ENCODE results near the gene PAPPA2.
"Not testable (repeated sequence)": the region's sequence is repeated elsewhere in the genome, so short reads cannot be mapped to it uniquely, and the experiment has no call there.

Gene PAPPA2

GRCh38 chr1:176604461-176604860 is 141.5 kb downstream of the PAPPA2 start:
- no peak for DNase-seq (ENCODE audit: low read depth in 2 of 2)

GRCh38 chr1:176605176-176605575 is 142.2 kb downstream of the PAPPA2 start:
- DNase-seq (ENCODE audit: low read depth in 2 of 2), result no peak

GRCh38 chr1:176609556-176610408 is 146.8 kb downstream of the PAPPA2 start:
- no peak for DNase-seq (ENCODE audit: low read depth in 2 of 2)

DNA sequence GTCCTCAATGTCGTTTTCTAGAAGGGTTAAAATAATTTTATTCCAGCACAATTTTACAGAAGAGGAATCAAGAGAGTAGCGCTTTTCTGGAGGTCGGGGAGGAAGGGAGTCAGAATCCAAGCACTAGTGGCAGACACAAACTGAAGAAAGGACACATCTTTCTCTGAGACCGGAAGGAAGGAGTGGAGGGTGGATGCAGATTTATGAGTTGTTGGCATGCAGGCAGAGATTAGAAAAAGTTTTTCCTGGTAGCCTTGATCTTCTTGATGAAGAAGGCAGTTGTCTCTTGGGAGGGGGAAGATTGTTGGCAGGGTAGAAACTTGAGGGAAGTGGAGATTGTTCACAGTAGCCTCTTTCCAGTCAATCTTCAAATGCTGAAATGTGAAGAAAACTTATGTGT is 149.8 kb downstream of the PAPPA2 start:
- no peak for DNase-seq (ENCODE audit: low read depth in 2 of 2)

DNA sequence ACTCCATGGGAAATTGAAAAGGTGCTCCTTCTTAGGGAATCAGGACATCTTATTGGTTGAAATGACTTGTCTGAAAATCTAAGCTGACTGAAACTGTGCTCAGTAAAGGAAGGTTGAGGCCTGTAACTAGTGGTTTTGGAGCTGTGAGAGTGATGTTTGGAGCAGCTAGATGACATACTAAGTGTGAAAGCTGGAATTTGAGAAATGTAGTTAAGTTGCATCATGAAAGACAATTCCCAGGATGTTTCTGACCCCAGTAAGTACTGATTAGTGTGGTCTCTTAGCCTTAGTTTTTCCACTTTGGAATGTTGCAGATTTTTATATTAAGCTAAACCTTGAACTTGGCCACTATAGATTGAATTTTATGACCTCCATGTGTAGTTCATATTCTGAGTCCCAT is 154.9 kb downstream of the PAPPA2 start:
- no peak for DNase-seq (ENCODE audit: low read depth in 2 of 2)

- DNase-seq (ENCODE audit: low read depth in 2 of 2), result no peak
Observed at GRCh38 chr1:176619261-176619660, 156.3 kb downstream of the PAPPA2 start.

GRCh38 chr1:176625365-176625764 is 162.4 kb downstream of the PAPPA2 start:
- no peak for DNase-seq (ENCODE audit: low read depth in 2 of 2)

GRCh38 chr1:176626572-176627061 is 163.6 kb downstream of the PAPPA2 start:
- DNase-seq (ENCODE audit: low read depth in 2 of 2), result no peak

- DNase-seq (ENCODE audit: low read depth in 2 of 2), result no peak
Observed at GRCh38 chr1:176628775-176629174, 165.8 kb downstream of the PAPPA2 start.

DNA sequence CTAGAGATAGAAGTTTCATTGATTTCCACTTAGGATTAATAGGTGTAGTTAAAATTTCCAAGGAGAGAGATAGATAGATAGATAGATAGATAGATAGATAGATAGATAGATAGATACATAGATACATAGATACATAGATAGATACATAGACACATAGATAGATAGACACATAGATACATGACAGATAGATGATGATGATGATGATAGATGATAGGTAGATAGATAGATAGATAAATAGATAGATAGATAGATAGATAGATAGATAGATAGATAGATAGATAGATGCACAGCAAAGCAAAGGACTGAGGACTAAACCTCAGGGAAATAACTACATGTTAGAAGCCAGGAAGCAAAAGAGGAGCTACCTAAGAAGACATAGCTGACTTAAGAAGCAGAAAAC is 171.8 kb downstream of the PAPPA2 start:
- DNase-seq (ENCODE audit: low read depth in 2 of 2), result not testable (repeated sequence)

DNA sequence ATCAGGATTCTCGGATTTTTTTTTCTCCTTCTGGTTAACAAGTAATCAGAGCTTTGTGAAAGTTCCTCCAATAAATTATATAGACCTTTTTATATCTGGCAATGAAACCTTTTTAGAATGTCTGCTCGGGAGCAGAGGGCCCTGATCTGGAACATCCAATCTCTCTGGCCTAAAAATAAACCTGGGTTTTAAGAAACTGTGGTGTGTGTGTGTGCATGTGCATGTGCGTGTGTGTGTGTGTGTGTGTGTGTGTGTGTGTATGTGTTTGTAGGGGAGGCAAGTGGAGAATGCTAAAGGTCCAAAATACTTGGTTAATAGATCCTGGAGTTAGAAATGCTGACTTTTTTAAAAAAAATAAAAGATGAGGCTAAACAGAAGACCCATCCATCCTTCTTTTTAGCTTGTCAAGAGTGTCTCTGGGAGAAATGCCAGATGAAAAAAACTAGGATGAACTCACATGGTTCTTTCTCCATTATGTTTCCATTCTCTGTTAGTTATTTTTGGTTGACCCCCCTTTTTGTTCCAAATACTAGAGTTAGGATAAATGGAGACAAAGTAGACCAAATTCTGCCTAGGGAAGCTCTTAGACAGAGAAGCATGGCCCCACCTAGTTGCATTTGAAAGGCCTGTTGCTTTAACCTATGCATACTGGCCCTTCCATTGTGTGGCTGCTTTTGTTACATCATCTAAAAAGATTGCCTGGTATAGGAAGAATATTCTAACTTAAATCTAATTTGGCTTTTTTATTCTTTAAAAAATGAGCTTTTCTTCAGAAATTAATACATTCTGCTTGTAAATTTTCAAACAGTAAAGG is 175.9 kb downstream of the PAPPA2 start:
- DNase-seq (ENCODE audit: low read depth in 2 of 2), result no peak

GRCh38 chr1:176643536-176643935 is 180.6 kb downstream of the PAPPA2 start:
- DNase-seq (ENCODE audit: low read depth in 2 of 2), result no peak

GRCh38 chr1:176648556-176648955 is 185.6 kb downstream of the PAPPA2 start:
- no peak for DNase-seq (ENCODE audit: low read depth in 2 of 2)

DNA sequence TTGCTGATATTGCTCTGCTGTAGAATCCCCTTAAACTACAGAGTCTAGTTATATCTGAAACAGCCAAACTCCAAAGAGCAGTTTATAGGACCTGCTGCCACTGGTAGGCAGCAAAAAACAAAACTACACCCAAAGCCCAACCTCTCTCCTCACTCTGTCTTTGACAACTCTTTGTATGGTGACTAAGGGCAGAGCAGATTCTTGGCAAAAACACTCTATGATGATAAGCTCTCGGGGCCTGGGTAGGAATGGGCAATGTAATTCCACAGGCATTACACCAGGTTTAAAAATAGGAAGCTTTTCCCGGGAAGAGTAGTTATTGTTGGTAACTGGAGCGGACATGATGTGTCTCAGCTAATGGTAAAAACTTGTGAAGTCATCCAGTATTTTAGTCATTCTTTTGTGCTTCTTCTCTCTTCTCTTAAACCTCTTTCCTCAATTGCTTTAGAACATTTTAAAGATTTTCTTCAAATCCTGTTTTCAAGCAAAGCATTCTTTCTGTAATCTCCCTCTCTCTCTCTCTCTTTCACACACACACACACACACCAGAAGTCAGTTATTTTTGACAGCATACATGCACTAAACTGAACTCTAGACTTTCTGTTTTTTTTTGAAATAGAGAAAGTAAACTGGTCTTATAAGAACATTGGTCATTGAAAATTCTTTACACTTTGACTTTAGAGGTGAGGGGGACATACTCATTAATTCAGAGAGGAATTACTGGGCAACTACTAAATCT is 193.5 kb downstream of the PAPPA2 start:
- DNase-seq (ENCODE audit: low read depth in 2 of 2), result no peak

DNA sequence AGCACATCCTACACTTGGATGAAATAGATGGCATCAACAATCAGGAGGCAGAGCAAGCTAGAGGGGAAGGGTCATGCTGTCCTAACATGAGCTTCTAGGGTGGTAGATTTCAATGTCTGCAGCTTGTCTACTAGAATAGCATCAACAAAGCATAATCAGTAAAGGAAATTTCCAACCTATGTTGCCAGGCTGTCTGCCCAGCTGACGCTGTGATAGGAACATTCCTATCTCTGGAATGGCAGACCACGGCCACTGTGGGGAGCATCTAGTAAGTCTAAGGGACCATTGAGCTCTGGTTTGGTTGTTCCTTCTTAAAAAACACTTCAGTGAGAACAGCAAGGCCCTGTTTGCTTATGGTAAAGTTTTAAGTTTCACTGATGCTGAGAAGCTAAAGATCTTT is 206.8 kb downstream of the PAPPA2 start:
- no peak for DNase-seq (ENCODE audit: low read depth in 2 of 2)

DNA sequence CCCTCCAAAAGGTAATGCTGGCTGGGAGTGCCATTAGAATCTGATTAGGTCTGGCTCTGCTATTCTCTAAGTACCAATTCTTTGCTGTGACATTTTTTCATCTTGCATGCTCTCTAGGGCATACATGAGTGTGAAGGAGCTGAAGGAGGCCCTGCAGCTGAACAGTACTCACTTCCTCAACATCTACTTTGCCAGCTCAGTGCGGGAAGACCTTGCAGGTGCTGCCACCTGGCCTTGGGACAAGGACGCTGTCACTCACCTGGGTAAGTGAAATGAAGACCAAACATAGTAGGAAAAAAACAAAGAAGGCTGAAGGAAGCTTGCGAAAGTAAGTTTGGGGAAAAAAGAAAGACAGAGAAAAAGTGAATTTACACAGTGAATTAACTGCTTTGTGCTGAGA is 207.9 kb downstream of the PAPPA2 start:
- DNase-seq (ENCODE audit: low read depth in 2 of 2), result no peak

DNA sequence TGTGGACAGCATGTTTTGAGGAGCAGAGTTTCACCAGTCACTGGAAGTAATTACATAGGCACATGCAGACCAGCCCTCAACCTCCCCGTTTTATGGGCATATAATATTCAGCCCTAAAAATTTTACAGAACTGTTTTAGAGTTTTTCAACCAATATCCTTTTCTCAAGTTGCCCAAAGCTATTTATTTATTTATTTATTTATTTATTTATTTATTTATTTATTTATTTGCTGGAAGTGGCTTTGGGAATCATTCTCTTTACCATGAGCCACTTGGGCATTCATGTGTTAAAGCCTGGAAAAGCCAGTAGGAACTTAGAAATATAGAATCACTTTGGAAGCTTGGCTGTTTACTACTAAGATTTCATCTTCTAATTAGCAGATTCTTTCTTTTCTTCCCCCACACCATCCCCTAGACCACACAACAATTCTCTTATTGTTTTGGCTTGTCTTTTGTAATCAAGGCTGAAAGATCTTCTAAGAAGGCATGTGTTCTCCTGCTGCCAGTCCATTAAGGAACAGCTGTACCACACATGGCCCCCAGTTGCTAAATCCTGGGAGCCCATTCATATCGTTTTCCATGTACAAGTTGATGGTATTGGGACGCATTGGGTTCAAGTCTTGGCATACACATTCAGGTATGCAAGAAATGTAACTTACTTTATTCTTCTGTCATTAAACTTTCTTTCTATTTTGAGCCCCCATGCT is 220.0 kb downstream of the PAPPA2 start:
- DNase-seq (ENCODE audit: low read depth in 2 of 2), result no peak

GRCh38 chr1:176691251-176692228 is 228.6 kb downstream of the PAPPA2 start:
- no peak for DNase-seq (ENCODE audit: low read depth in 2 of 2)

DNA sequence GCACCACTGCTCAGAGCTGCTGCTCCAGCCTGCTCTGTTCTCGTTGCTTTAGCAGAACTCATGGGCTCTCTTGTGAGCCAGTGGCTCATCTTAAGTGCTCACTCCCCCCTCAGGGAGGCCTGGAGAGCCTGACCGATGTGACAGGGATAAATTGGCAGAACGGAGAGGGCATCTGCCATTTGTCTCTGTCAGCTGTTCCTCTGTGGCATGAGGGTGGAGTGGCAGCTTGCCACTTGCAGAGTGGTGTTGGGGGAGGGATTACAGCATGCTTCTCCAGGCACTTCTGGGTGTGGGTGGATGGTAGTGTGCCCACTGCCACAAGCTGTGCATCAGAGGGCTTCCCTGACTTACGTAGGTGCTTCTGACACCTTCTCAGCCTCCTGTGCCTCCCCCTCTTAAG is 229.5 kb downstream of the PAPPA2 start:
- no peak for DNase-seq (ENCODE audit: low read depth in 2 of 2)

GRCh38 chr1:176692988-176693696 is 230.2 kb downstream of the PAPPA2 start:
- DNase-seq (ENCODE audit: low read depth in 2 of 2), result no peak

Data from activated CD4-positive, alpha-beta T cell treated with anti-CD3 and anti-CD28 coated beads for 24 hours (primary cell).